NCI-H2107 treated with DMSO at 0.1 percent for 48 hours (cell line): ENCODE data around the gene NEK11.
"Not testable (repeated sequence)": the region's sequence is repeated elsewhere in the genome, so short reads cannot be mapped to it uniquely, and the experiment has no call there.

Experiments used
- DNase-seq: peaks from one replicate; lab custom pipeline; 2025; ENCODE audit not compliant: unreplicated experiment; lab: John Stamatoyannopoulos, UW

The NEK11 gene

GRCh38 chr3:131038326-131038725 lies 11.6 kb downstream of the NEK11 start:
- no peak for DNase-seq

GRCh38 chr3:131042271-131042985 lies 15.8 kb downstream of the NEK11 start:
- DNase-seq = not testable (repeated sequence)

- no peak for DNase-seq
These were observed 20.9 kb downstream of the NEK11 start for GRCh38 chr3:131047582-131047981.

- no peak for DNase-seq
These were observed 21.4 kb downstream of the NEK11 start for GRCh38 chr3:131048030-131048429.

- DNase-seq = no peak
These were observed 23.3 kb downstream of the NEK11 start for GRCh38 chr3:131050001-131050400.

- no peak for DNase-seq
These were observed 26.6 kb downstream of the NEK11 start for GRCh38 chr3:131053043-131053859.

GRCh38 chr3:131067983-131068382 lies 41.3 kb downstream of the NEK11 start:
- DNase-seq = peak; percentile 51

- no peak for DNase-seq
These were observed 45.5 kb downstream of the NEK11 start for GRCh38 chr3:131072099-131072559.

- no peak for DNase-seq
These were observed 46.2 kb downstream of the NEK11 start for GRCh38 chr3:131072845-131073244.

- peak; percentile 86 for DNase-seq
These were observed 49.1 kb downstream of the NEK11 start for GRCh38 chr3:131075632-131076328.

GRCh38 chr3:131077904-131078303 lies 51.2 kb downstream of the NEK11 start:
- peak; percentile 54 for DNase-seq

- DNase-seq = no peak
These were observed 52.4 kb downstream of the NEK11 start for GRCh38 chr3:131079086-131079485.

- no peak for DNase-seq
These were observed 54.5 kb downstream of the NEK11 start for GRCh38 chr3:131081224-131081623.

- DNase-seq = no peak
These were observed 55.6 kb downstream of the NEK11 start for GRCh38 chr3:131082246-131082645.

- peak; percentile 54 for DNase-seq
These were observed 56.5 kb downstream of the NEK11 start for GRCh38 chr3:131082871-131083863.

- no peak for DNase-seq
These were observed 65.1 kb downstream of the NEK11 start for GRCh38 chr3:131091768-131092167.

GRCh38 chr3:131107637-131108433 lies 81.2 kb downstream of the NEK11 start:
- DNase-seq = no peak

- DNase-seq = no peak
These were observed 82.5 kb downstream of the NEK11 start for GRCh38 chr3:131109156-131109555.

GRCh38 chr3:131110087-131110486 lies 83.4 kb downstream of the NEK11 start:
- DNase-seq = no peak

GRCh38 chr3:131114256-131114655 lies 87.6 kb downstream of the NEK11 start:
- DNase-seq = no peak
